HEK293 (cell line): ENCODE results near the gene MYBPH.

Source experiments
- CTCF ChIA-PET: fragments of 350-600 bp; formaldehyde crosslinking; extraction: SDS; loops from one replicate; lab custom pipeline; 2021; ENCODE audit warnings: antibody characterized with exemption; lab: Yijun Ruan, JAX
- POLR2A ChIA-PET: fragments of 300-600 bp; formaldehyde crosslinking; extraction: SDS; loops from one replicate; lab custom pipeline; 2020; ENCODE audit warnings: antibody characterized with exemption, inconsistent platforms; lab: Yijun Ruan, JAX
- H3K27ac ChIP-seq: fragments of 200-500 bp; sonication (Bioruptor generic); 2 replicates; pipeline ENCODE4 v1.5.1; 2014; ENCODE audit warnings: low read depth, low read length, control low read depth, inconsistent platforms; ENCODE audit errors: extremely low read depth
- H3K36me3 ChIP-seq, 2 experiments: fragments of 200-500 bp in 1 of 2; sonication (Bioruptor generic) in 1 of 2; 1 replicate in 1 of 2; 2 replicates in 1 of 2; pipeline ENCODE4 v1.5.1; 2014 to 2017; ENCODE audit warnings: inconsistent platforms in 2 of 2, low read length in 2 of 2; ENCODE audit not compliant: control insufficient read depth in 2 of 2, insufficient read depth in 1 of 2
- H3K4me1 ChIP-seq: fragments of 200-500 bp; sonication (Bioruptor generic); 2 replicates; pipeline ENCODE4 v1.5.1; 2014; ENCODE audit warnings: mild to moderate bottlenecking, low read length, inconsistent platforms; ENCODE audit not compliant: control insufficient read depth, insufficient read depth
- H3K4me3 ChIP-seq: 2 replicates; pipeline ENCODE4 v1.5.1; 2011; ENCODE audit warnings: low read depth, mild to moderate bottlenecking, control low read depth, low read length, moderate library complexity
- H3K9me3 ChIP-seq: fragments of 200-500 bp; sonication (Bioruptor generic); 2 replicates; pipeline ENCODE4 v1.5.1; 2014; ENCODE audit warnings: low read depth, low read length, inconsistent platforms; ENCODE audit not compliant: control insufficient read depth, insufficient read depth
- BCL11A ChIP-seq: fragments of 450-650 bp; formaldehyde crosslinking; IDR thresholded peaks from 2 replicates; pipeline ENCODE4 v1.5.1; 2016; ENCODE audit warnings: low read depth, missing biosample characterization, missing genetic modification characterization
- CTCF ChIP-seq: fragments of 450-650 bp; formaldehyde crosslinking; IDR thresholded peaks from 2 replicates; pipeline ENCODE4 v1.5.1; 2016; ENCODE audit warnings: missing biosample characterization, missing genetic modification characterization
- KLF8 ChIP-seq: fragments of 450-650 bp; formaldehyde crosslinking; IDR thresholded peaks from 2 replicates; pipeline ENCODE4 v1.5.1; 2016; ENCODE audit warnings: missing biosample characterization, missing genetic modification characterization
- PRDM6 ChIP-seq: fragments of 450-650 bp; formaldehyde crosslinking; IDR thresholded peaks from 2 replicates; pipeline ENCODE4 v1.5.1; 2017; ENCODE audit warnings: missing biosample characterization, missing genetic modification characterization
- TRIM28 ChIP-seq: IDR thresholded peaks from 2 replicates; pipeline ENCODE4 v1.6.1; 2011; ENCODE audit warnings: low read length, control low read depth, borderline replicate concordance
- ZEB2 ChIP-seq: fragments of 450-650 bp; formaldehyde crosslinking; IDR thresholded peaks from 2 replicates; pipeline ENCODE4 v1.5.1; 2016; ENCODE audit warnings: missing biosample characterization, missing genetic modification characterization
- ZIC2 ChIP-seq: fragments of 450-650 bp; formaldehyde crosslinking; IDR thresholded peaks from 2 replicates; pipeline ENCODE4 v1.5.1; 2016; ENCODE audit warnings: missing biosample characterization, missing genetic modification characterization
- ZNF211 ChIP-seq: fragments of 450-650 bp; formaldehyde crosslinking; IDR thresholded peaks from 2 replicates; pipeline ENCODE4 v1.5.1; 2016; ENCODE audit warnings: low read depth, missing biosample characterization, missing genetic modification characterization
- ZNF324 ChIP-seq: fragments of 450-650 bp; formaldehyde crosslinking; IDR thresholded peaks from 2 replicates; pipeline ENCODE4 v1.5.1; 2016; ENCODE audit warnings: missing biosample characterization, missing genetic modification characterization
- ZNF354C ChIP-seq: fragments of 450-650 bp; formaldehyde crosslinking; IDR thresholded peaks from 2 replicates; pipeline ENCODE4 v1.5.1; 2016; ENCODE audit warnings: missing biosample characterization, missing genetic modification characterization, low read depth, borderline replicate concordance
- ZNF596 ChIP-seq: fragments of 450-650 bp; IDR thresholded peaks from 2 replicates; pipeline ENCODE4 v1.5.0; 2018; ENCODE audit warnings: missing biosample characterization, mild to moderate bottlenecking, missing genetic modification characterization, moderate library complexity
- ZNF600 ChIP-seq: fragments of 450-650 bp; formaldehyde crosslinking; IDR thresholded peaks from 2 replicates; pipeline ENCODE4 v1.5.1; 2016; ENCODE audit warnings: missing biosample characterization, missing genetic modification characterization
- ZNF664 ChIP-seq: fragments of 450-650 bp; formaldehyde crosslinking; IDR thresholded peaks from 2 replicates; pipeline ENCODE4 v1.5.1; 2016; ENCODE audit warnings: missing biosample characterization, missing genetic modification characterization
- ZNF677 ChIP-seq: fragments of 450-650 bp; IDR thresholded peaks from 2 replicates; pipeline ENCODE4 v1.5.0; 2018; ENCODE audit warnings: missing biosample characterization, mild to moderate bottlenecking, missing genetic modification characterization, moderate library complexity
- ZNF692 ChIP-seq: fragments of 450-650 bp; formaldehyde crosslinking; IDR thresholded peaks from 2 replicates; pipeline ENCODE4 v1.5.1; 2016; ENCODE audit warnings: missing biosample characterization, missing genetic modification characterization
- ZNF747 ChIP-seq: fragments of 450-650 bp; formaldehyde crosslinking; IDR thresholded peaks from 2 replicates; pipeline ENCODE4 v1.5.1; 2016; ENCODE audit warnings: missing biosample characterization, missing genetic modification characterization
- ZNF830 ChIP-seq: fragments of 450-650 bp; IDR thresholded peaks from 2 replicates; pipeline ENCODE4 v1.5.0; 2018; ENCODE audit warnings: missing biosample characterization, missing genetic modification characterization, low read depth, mild to moderate bottlenecking, moderate library complexity
- TF ChIP-seq, protein P1 (sequence below): fragments of 450-650 bp; formaldehyde crosslinking; IDR thresholded peaks from 2 replicates; pipeline ENCODE4 v1.5.1; 2016; ENCODE audit warnings: missing biosample characterization, missing genetic modification characterization
- TF ChIP-seq, protein P2 (sequence below): fragments of 450-650 bp; formaldehyde crosslinking; conservative IDR thresholded peaks from 2 replicates; pipeline ENCODE4 v1.5.1; 2016; ENCODE audit warnings: low read depth, missing biosample characterization, missing genetic modification characterization

MYBPH gene

GRCh38 chr1:203178083-203178482 is 2.5 kb upstream of the MYBPH start:
- ChIA-PET CTCF (interaction anchor here (1.0 kb wide), 1 partner anchor 60 kb away, joined by 5 read pairs; no protein-coding TSS in a partner anchor), POLR2A (no interaction called here)
- TF ChIP-seq ZNF354C (no peak), TRIM28 (no peak), ZNF211 (tag by site-specific recombination) (no peak), ZNF596 (tag by site-specific recombination) (no peak), ZIC2 (tag by site-specific recombination) (no peak), BCL11A (tag by site-specific recombination) (no peak), ZNF692 (no peak), ZNF600 (no peak), CTCF (tag by site-specific recombination) (no peak), ZNF830 (tag by site-specific recombination) (no peak), ZNF747 (tag by site-specific recombination) (no peak), ZNF324 (tag by site-specific recombination) (no peak), KLF8 (no peak), ZNF664 (tag by site-specific recombination) (no peak), ZNF677 (tag by site-specific recombination) (no peak), PRDM6 (tag by site-specific recombination) (no peak), ZEB2 (no peak)
- TF ChIP-seq, protein P1, sequence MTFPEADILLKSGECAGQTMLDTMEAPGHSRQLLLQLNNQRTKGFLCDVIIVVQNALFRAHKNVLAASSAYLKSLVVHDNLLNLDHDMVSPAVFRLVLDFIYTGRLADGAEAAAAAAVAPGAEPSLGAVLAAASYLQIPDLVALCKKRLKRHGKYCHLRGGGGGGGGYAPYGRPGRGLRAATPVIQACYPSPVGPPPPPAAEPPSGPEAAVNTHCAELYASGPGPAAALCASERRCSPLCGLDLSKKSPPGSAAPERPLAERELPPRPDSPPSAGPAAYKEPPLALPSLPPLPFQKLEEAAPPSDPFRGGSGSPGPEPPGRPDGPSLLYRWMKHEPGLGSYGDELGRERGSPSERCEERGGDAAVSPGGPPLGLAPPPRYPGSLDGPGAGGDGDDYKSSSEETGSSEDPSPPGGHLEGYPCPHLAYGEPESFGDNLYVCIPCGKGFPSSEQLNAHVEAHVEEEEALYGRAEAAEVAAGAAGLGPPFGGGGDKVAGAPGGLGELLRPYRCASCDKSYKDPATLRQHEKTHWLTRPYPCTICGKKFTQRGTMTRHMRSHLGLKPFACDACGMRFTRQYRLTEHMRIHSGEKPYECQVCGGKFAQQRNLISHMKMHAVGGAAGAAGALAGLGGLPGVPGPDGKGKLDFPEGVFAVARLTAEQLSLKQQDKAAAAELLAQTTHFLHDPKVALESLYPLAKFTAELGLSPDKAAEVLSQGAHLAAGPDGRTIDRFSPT, result no peak
- TF ChIP-seq, protein P2, sequence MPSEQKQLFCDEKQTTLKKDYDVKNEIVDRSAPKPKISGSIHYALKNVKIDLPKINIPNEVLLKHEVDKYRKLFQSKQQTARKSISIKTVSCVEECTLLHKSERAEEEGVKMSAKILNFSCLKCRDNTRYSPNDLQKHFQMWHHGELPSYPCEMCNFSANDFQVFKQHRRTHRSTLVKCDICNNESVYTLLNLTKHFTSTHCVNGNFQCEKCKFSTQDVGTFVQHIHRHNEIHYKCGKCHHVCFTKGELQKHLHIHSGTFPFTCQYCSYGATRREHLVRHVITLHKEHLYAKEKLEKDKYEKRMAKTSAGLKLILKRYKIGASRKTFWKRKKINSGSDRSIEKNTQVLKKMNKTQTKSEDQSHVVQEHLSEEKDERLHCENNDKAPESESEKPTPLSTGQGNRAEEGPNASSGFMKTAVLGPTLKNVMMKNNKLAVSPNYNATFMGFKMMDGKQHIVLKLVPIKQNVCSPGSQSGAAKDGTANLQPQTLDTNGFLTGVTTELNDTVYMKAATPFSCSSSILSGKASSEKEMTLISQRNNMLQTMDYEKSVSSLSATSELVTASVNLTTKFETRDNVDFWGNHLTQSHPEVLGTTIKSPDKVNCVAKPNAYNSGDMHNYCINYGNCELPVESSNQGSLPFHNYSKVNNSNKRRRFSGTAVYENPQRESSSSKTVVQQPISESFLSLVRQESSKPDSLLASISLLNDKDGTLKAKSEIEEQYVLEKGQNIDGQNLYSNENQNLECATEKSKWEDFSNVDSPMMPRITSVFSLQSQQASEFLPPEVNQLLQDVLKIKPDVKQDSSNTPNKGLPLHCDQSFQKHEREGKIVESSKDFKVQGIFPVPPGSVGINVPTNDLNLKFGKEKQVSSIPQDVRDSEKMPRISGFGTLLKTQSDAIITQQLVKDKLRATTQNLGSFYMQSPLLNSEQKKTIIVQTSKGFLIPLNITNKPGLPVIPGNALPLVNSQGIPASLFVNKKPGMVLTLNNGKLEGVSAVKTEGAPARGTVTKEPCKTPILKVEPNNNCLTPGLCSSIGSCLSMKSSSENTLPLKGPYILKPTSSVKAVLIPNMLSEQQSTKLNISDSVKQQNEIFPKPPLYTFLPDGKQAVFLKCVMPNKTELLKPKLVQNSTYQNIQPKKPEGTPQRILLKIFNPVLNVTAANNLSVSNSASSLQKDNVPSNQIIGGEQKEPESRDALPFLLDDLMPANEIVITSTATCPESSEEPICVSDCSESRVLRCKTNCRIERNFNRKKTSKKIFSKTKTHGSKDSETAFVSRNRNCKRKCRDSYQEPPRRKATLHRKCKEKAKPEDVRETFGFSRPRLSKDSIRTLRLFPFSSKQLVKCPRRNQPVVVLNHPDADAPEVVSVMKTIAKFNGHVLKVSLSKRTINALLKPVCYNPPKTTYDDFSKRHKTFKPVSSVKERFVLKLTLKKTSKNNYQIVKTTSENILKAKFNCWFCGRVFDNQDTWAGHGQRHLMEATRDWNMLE, result no peak
- H3K36me3 ChIP-seq, result no peaks in the 10 kb centered on the region
- H3K9me3 ChIP-seq, result no peaks in the 10 kb centered on the region
- H3K27ac ChIP-seq, result no peak overlapping the region
- H3K4me3 ChIP-seq, result no peak overlapping the region
- H3K4me1 ChIP-seq, result no peaks in the 10 kb centered on the region; the same call in 1 of the 2 replicates
